HG03175 (cell line): ENCODE data around the gene EDDM3A.
"Not testable (repeated sequence)": the region's sequence is repeated elsewhere in the genome, so short reads cannot be mapped to it uniquely, and the experiment has no call there.

ENCODE experiments used
- ATAC-seq: cut with Tn5 transposase; IDR thresholded peaks from one replicate; pipeline ENCODE4 v1.9.1; 2021; ENCODE audit warnings: mild to moderate bottlenecking, moderate library complexity; ENCODE audit not compliant: unreplicated experiment

EDDM3A gene

DNA sequence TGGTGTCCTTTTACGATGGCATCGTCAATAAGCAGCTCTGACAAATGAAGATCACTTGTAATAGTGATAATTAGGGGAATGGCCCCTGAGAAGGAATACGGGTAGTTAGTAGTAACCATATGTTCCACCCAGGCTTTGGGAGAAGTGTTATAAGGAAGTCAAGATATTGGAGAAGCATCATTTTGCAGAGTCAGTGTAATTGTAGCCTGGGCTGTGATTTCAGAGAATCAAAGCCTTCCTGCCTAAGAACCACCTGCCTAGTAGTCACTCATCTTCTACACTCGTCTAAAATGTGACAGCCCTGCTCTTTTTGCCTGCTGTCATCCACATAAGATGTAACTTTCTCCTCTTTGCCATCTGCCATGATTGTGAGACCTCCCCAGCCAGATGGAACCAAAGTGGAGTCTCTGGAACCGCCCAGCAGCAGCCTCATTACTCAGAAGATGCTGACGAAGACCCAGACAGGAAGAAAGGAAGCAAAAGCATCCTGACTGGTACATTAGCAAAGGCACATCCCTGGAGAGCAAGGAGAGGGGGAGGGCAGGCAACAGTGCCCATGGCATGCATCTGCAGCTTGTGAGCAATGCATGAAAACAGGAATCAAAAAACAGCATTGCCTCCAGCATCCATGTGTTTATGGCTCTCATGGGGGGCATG is 12.6 kb upstream of the EDDM3A start:
- ATAC-seq = no peak

DNA sequence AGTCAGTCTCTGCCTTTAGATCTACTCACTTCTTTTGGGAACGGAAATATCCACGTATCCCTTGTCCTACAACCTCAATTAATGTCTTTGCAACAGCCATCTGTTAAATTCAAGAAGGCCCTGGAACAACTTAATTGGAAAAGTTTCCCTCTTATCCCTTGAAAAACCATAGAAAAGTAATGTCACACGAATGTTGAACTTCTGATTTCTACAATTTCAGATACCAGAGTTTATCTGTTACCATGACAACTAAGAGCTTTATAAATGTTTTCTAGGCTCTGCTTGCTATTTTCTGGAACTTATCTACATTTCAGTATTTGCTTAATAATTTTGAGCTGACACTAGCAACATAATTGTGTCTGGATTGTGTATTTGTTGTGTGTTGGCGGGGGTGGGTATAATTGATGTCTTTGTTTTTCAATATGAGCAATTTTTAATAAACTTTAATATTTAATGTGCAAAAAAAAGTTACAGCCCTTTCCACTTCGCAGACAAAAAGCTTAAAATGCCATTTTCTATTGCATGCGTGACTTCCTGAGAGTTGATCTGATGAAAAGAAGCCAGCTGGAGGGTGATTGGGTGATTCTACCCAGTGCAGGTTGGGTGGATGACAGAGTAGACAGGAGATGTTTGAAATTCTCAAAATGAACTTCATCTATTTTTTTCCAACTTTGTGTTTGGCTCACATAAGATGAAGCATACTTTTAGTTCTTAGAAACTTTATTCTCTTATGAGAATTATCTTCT is 11.8 kb upstream of the EDDM3A start:
- no peak for ATAC-seq

DNA sequence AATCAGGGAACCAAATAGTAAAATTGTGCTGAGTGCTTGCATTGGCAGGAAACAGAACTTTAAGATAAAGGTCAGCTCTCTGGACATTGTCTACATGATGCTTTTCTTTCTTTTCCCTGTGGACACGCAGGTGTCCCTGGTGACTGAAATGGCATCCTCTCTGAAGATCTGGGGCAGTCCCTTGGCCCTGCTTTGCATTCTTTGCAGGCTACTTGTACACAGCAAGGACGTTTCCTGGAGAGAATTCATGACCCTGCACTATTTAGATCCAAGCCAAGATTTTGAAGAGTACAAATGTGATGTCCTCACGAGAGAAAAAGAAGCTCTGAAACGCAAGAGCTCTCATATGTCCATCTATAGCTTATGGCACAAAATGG is 11.3 kb upstream of the EDDM3A start:
- ATAC-seq = no peak

DNA sequence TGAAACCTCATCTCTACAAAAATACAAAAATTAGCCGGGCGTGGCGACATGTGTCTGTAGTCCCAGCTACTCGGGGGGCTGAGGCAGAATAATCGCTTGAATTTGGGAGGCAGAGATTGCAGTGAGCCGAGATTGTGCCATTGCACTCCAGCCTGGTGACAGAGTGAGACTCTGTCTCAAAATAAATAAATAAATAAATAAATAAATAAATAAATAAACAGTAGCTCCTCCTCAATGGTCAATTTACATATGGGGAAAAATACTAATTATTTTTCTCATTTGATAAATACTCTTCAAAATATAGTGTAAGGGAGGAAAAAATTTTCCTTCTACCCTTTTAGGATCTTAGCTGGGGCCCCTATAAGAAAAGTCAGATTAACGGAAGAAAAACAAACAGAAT is 7.4 kb upstream of the EDDM3A start:
- ATAC-seq = not testable (repeated sequence)

DNA sequence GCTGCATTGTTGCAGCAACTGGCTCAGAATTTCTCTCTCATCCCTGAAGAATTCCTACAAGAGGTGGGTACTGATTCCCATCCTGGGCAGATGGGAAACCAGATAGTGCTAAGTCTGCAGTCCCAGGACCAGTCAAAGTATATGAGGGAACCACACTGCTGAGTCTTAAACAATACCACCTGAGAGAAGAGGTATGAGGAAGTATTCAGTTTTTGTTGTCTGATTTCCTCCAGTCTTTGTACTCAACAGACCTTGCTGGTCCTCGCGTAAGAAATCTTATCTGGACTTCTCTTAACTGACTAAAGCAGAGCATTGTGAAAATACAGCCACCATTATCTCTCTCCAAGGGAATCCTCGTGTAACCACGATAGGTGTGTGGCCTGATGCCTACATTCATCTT is 3.6 kb upstream of the EDDM3A start:
- ATAC-seq = no peak

DNA sequence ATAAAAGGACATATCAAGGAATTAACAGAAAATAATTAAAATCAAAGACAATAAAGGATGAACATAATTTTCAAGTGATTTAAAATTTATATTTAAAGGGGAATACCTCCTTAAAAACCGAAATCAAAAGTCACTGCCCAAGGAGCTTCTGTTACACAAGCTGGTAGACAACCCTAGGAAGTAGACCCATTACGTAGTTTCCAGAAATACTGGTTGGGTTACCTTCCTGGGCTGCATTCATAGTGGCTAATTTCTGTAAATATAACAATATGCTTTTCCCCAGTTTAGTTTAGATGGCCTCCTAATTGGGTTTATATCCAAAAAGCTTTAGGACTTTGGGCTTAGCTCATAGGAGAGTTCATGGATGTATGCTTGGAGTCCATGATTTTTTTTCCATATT is 2.1 kb upstream of the EDDM3A start:
- ATAC-seq = no peak

DNA sequence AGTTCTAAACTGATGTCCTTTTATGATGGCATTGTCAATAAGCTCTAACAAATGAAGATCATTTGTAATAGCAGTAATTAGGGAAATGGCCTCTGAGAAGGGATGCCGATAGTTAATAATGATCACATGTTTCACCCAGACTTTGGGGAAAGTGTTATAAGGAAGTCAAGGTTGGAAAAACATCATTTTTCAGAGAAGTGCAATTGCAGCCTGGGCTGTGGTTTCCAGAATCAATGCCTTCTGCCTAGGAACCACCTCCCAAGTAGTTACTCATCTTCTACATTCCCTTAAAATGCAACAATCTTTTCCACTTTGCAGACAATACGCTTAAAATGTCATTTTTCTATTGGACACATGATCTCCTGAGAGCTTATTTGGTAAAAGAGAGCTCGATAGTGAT is 879 bp downstream of the EDDM3A start:
- ATAC-seq = no peak

DNA sequence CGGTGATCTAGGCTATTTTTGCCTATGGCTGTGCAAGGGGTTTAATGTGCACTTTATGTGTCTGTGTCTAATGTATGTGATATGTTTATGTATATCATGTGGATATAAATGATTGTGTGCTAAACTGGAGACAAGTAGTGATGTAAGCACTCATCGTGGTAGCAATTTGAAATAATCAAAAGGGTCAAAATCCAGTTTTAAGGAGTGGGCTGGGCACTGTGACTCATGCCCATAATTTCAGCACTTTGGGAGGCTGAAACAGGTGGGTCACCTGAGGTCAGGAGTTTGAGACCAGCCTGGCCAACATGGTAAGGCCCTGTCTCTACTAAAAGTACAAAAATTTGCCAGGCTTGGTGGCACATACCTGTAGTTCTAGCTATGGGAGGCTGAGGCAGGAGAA is 2.8 kb downstream of the EDDM3A start:
- no peak for ATAC-seq

DNA sequence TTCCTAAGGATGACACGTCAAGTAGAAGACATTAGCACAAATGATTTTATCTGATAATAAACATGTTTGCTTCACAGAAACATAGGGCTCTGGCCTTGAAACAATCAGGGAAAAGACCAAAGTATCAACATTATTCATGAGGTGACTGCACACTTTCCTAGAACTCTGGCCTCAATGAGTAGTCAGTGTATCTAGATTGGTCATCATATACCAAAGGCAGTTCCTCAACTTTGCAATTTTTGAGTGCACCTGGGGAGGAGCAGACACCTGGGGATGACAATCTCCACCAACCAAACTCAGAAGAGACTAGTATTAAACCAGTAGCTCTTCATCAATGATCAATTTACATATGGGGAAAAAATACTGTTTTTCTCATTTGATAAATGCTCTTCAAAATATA is 4.5 kb downstream of the EDDM3A start:
- ATAC-seq = no peak

DNA sequence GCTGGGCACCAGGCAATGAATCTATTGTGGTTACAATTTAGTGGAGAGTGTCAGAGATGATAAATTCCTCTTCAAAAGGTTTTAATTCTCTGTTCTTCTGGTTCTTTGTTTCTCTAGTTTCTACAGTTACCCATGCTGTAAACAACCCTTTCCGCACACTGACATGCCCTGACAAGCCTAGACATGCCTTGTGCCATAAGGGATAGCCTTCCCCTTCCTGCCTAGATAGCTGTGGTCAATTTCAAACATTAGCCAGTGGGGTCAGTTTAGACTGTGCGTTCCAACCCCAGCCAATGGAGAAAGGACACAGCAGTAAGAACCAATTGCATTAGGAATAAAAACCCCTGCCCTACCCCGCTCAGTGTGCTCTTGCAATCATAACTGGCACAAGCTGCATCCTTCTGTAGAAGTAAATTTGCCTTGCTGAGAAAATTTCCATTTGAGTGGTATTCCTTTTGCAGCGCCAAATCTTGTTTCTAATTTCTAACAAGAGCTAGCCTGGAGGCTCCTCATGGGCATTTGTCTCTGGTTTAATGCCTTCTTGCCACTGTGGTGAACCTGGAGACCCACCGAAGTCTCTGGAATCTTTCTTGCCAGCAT is 6.4 kb downstream of the EDDM3A start:
- no peak for ATAC-seq

DNA sequence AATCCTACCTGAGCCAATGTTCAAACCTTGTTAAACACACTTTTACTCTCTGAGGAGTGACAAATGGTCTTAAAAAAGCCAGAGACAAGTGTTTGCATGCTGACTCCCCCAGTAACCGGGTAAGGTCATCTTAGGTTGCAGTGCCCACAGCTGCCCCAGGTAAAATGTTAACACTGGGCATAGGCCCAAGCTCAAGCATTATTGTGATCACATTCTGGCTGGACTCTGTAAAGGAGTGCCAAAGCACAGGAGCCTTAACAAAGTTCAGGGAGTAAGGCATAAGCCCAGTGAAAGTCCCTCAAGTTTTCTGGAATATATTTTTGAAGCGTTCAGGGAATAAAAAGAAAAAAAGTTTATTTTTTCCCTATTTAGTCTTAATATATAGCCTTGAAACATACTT is 8.6 kb downstream of the EDDM3A start:
- no peak for ATAC-seq

DNA sequence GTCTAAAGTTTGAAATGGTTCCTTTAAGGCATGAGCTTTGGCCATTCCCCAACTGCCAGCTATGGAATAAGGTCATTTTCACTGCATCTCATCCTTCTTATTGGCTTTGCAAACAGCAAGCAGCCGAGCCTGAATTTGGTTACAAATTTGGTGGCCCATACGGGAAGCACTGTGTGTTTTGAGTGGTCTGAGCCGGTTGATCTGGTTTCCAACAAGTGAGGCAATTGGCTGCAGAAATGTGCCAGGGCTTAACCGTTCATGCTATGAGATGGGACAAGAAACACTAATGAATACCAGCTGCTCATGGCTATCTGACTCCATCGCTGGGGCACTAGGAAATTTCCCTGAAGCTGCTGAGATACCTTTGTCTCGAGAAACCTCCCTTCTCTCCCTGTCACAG is 9.3 kb downstream of the EDDM3A start:
- ATAC-seq = no peak

DNA sequence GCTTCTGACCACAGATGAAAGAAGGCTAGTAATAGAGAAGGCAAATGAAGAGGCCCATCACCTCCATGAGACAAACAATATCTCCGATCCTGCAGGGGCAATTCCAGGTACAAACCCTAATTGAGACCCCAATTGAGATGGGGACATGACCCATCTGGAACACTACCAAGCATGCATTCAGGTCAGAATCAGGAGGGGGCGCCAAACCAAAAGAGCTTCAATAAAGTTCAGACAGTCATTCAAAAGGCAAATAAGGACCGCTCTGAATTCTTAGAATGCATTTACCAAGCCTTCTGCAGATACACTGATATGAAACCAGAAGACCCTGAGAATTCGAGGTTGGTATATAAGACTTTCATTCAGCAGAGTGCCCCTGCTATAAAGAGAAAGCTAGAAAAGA is 12.3 kb downstream of the EDDM3A start:
- no peak for ATAC-seq

DNA sequence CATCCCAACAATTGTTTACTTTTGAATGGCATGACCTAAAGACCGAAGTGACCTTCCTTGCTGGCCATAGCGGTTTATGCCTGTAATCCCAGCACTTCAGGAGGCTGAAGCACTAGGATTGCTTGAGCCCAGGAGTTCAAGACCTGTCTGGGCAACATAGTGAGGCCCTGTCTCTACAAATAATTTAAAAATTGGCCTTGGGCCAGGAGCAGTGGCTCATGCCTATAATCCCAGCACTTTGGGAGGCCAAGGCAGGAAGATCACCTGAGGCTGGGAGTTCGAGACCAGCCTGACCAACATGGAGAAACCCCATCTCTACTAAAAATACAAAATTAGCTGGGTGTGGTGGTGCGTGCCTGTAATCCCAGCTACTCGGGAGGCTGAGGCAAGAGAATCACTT is 13.8 kb downstream of the EDDM3A start:
- ATAC-seq = not testable (repeated sequence)

DNA sequence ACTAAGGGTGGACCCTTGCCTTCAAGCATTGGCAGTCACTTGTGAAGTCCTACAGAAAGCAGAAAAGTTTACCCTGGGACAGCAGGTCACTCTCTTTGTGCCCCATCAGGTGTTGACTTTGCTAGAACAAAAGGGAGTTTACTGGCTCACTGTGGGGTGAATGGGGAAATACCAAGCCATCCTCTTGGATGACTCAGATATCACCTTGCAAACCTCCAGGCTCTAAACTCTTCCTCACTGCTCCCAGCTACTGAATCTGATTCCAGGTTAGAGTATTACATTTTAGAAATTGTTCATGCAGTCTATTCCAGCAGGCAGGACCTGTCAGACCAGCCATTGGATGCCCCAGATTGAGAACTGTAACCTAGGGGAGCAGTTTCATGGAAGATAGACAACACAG is 15.3 kb downstream of the EDDM3A start:
- ATAC-seq = no peak

DNA sequence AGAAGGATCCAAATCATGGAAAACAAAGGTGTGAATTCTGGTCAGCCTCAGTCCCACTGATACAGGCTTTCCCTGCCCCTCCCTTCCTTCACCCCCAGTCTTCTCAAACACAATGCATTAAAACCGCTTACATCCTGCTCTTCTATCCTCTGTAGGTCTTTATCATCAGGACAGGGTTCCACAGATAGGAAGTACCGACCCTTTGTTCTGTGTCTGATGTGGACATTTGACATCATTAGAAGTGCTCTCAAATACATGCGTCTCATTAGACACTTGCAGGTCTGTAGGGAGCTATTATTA is 22.9 kb downstream of the EDDM3A start:
- ATAC-seq = no peak

DNA sequence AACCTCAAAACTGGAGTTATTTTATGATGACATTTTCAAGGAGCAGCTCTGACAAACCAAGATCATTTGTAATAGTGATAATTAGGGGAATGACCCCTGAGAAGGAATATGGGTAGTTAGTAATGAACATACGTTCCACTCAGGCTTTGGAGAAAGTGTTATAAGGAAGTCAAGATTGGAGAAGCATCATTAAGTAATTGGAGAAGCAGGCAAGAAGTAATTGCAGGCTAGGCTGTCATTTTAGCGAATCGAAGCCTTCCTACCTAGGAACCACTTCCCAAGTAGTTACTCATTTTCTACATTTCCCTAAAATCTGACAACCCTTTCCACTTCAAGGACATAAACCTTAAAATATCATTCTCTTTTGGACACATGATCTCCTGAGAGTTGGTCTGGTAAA is 23.7 kb downstream of the EDDM3A start:
- ATAC-seq = no peak

DNA sequence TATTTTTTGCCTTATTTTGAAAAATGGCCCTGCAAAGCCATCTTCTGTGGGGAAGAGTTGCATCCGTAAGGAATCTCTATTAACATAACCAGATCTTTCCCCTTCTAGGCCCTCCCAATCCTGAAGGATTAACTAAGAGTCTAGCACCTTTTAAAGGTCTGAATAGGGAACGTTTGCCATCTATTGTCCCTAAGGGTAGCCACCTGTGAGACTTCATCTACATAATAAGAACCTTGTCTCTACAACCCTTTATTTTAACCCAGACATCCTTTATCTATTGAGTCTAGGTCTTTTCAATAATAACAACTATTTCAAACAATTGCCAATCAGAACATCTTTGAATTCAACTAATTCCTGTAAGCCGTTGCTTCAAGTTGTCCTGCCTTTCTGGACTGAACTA is 27.0 kb downstream of the EDDM3A start:
- no peak for ATAC-seq

DNA sequence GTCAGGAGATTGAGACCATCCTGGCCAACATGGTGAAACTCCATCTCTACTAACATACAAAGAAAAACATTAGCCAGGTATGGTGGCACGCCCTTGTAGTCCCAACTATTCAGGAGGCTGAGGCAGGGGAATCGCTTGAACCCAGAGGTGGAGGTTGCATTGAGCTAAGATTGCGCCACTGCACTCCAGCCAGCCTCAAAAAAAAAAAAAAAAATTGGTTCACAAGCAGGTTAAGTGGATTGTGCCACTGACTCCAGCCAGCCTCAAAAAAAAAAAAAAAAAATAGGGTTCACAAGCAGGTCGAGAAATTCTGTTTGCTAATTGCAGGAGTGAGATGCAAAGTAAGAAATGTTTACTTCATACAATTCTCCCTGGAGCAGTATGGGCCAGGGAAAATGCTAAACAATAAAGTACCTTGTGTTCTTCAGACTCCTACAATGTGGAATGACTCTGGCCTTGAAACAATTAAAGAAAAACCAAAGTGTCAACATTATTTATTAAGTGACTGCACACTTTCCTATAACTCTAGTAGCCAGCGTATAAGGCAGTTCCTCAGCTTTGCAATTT is 28.7 kb downstream of the EDDM3A start:
- ATAC-seq = no peak

DNA sequence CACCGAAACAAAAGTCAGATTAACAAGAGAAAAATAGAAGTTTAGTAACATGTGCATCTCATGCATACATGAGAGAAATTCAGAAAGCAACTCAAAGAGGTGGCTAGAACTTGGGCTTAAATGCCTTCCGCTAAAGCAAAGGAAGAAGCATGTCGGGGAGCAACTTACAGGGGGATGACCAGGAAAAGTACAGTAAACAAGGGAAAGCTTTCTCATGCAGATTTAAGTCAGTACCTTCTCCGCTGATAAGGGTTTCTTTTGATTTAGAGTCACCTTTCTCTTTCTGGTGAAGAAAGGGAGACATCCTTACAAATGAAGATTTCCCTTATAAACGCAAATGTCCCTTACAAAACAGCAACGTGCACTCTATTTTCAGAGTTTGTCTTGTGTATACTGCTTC is 29.4 kb downstream of the EDDM3A start:
- ATAC-seq = no peak

DNA sequence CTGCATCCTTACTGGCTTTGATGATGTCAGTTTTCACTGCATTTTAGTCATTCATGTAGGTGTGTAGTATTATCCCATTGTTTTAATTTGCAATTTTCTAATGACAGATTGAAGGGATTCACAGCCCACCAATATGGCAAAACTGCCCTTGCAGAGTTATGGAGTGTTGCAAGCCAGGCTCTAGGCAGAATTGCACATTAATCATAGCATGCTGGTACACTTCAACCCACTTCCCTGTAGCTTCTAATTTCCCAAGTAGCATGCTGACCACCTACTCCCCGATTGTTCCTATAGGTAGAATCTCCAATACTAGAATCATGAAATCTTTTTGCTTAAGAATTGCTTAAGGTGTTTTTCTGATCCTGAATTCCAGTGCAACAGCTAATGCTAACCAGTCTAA is 30.2 kb downstream of the EDDM3A start:
- no peak for ATAC-seq

DNA sequence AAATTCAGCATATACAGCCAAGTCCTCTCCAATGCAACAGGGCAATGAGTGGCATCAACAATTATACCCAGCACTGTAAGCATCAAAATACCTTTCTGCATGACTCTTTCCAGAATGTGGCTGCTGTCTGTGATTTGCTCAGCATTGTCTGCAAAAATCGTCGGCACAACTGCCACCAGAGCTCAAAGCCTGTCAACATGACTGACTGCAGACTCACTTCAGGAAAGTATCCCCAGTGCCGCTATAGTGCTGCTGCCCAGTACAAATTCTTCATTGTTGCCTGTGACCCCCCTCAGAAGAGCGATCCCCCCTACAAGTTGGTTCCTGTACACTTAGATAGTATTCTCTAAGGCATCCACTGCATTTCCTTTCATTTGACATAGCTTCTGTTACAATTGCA is 36.1 kb downstream of the EDDM3A start:
- ATAC-seq = no peak
